ENCODE data around the gene CLDND2.
"Not testable (repeated sequence)": the region's sequence is repeated elsewhere in the genome, so short reads cannot be mapped to it uniquely, and the experiment has no call there.

Gene CLDND2

GRCh38 chr19:51368366-51369282 lies at the start of gene CLDND2:
TSS of gene CLDND2 (minus strand) at chr19:51369003. CDS start at chr19:51368577, 426 bp downstream.
- Histone ChIP-seq H3K4me3 (ENCODE audit: low read depth in 1 of 2, low read length in 1 of 2) (peak within 1 kb of the TSS; percentile 90 to 96), H3K36me3 (no peaks in the 10 kb centered on the region), H3K4me1 (ENCODE audit: control insufficient read depth in 1 of 2, insufficient read depth in 1 of 2, low read depth in 1 of 2, low read length in 1 of 2) (peaks cover 73 to 82% of the 10 kb centered on the region in 2 experiments), H3K27me3 (no peaks in the 10 kb centered on the region), H3K9me3 (no peaks in the 10 kb centered on the region), H3K27ac (peak within 1 kb of the TSS; percentile 86)
- no peak for TF ChIP-seq CTCF (IDR thresholded peaks at IDR 0.05)

- Histone ChIP-seq H3K9me3 (no peaks in the 10 kb centered on the region), H3K4me1 (ENCODE audit: control insufficient read depth in 1 of 2, insufficient read depth in 1 of 2, low read depth in 1 of 2, low read length in 1 of 2) (peaks cover 43 to 45% of the 10 kb centered on the region in 2 experiments), H3K4me3 (ENCODE audit: low read depth in 1 of 2, low read length in 1 of 2) (peak overlapping the region; percentile 62 to 64), H3K27ac (peak overlapping the region; percentile 98), H3K27me3 (peaks cover 11% of the 10 kb centered on the region), H3K36me3 (peaks cover 28% of the 10 kb centered on the region)
- no peak for TF ChIP-seq CTCF (IDR thresholded peaks at IDR 0.05)
Observed at GRCh38 chr19:51417810-51418157, 49.0 kb upstream of the CLDND2 start.

DNA sequence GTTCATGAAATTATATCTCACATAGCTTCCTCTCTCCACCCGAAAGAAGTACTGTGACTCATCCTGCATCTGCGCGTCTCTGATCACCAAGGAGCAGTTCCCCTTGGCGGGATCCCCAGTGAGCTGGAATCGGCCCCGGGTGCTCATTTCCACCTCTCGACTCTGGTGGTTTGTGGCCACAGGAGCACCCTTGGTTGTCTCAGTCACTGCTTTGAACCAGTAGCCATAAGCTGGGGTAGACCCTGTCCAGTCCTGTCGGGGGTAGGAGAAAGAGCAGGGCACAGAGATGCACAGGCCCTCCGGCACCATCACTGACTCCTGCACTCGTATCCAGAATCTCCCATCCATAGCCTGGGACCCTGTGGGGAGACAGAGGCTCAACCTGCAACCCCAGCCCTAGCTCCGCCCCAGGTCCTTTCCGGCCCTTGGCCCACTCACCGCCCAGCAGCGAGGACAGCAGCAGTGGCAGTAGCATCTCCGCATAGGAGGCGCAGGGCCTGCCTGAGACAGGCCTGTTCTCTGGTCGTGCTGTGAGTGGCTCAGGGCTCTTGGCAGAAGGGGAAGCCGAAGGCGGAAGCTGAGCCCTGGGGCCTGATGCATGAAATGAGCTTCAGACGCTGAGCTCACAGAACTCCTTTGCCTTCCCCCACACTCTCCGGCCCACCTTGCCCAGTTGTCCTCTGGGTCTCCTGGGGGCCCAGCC lies 48.5 kb upstream of the CLDND2 start, which contains the start of gene SIGLEC10:
SIGLEC10 (minus strand) TSS at position 536 of the 703 bp plus-strand sequence; CDS start at position 475, 61 bp downstream.
- Histone ChIP-seq H3K4me1 (ENCODE audit: control insufficient read depth in 1 of 2, insufficient read depth in 1 of 2, low read depth in 1 of 2, low read length in 1 of 2) (peaks cover 43 to 45% of the 10 kb centered on the region in 2 experiments), H3K27ac (peak within 1 kb of the TSS; percentile 98), H3K27me3 (peaks cover 11% of the 10 kb centered on the region), H3K4me3 (ENCODE audit: low read depth in 1 of 2, low read length in 1 of 2) (peak within 1 kb of the TSS; percentile 62 to 64), H3K9me3 (no peaks in the 10 kb centered on the region), H3K36me3 (peaks cover 34% of the 10 kb centered on the region)
- TF ChIP-seq CTCF (IDR thresholded peaks at IDR 0.05), result peak; percentile 17

- H3K36me3 ChIP-seq, result peaks cover 42% of the 10 kb centered on the region
- peak overlapping the region; percentile 62 to 64 for H3K4me3 ChIP-seq (ENCODE audit: low read depth in 1 of 2, low read length in 1 of 2)
- not testable (repeated sequence) for H3K9me3 ChIP-seq, H3K27me3 ChIP-seq
- peaks cover 36 to 40% of the 10 kb centered on the region in 2 experiments for H3K4me1 ChIP-seq (ENCODE audit: control insufficient read depth in 1 of 2, insufficient read depth in 1 of 2, low read depth in 1 of 2, low read length in 1 of 2)
- peak overlapping the region; percentile 98 for H3K27ac ChIP-seq
Observed at GRCh38 chr19:51416422-51416821, 47.6 kb upstream of the CLDND2 start.

GRCh38 chr19:51415187-51415586 lies 46.4 kb upstream of the CLDND2 start:
- H3K4me3 ChIP-seq (ENCODE audit: low read depth in 1 of 2, low read length in 1 of 2), result no peak overlapping the region

More at GRCh38 chr19:51415187-51415586, 46.4 kb upstream of the CLDND2 start:
- Histone ChIP-seq H3K9me3 (no peaks in the 10 kb centered on the region), H3K27me3 (no peaks in the 10 kb centered on the region), H3K4me1 (ENCODE audit: control insufficient read depth in 1 of 2, insufficient read depth in 1 of 2, low read depth in 1 of 2, low read length in 1 of 2) (peaks cover 28 to 33% of the 10 kb centered on the region in 2 experiments), H3K27ac (no peak overlapping the region), H3K36me3 (peaks cover 51% of the 10 kb centered on the region)
- no peak for TF ChIP-seq CTCF (IDR thresholded peaks at IDR 0.05)

Measured in neutrophil (primary cell).